HepG2 (cell line): ENCODE data around the gene MEIS1. TPM values are rescaled to one million over a fixed set of nuclear protein-coding genes. Genes with fewer than 3 reads are reported as not detected.

Source experiments
- ATAC-seq: fragments of 200-7000 bp; cut with Tn5 transposase; 3 replicates; pipeline ENCODE4 v1.9.1; 2020; ENCODE audit warnings: mild to moderate bottlenecking, moderate library complexity
- BruUV-seq: library from RNA; stranded (reverse); fragments of 400-500 nt; replicated peaks from 2 replicates; lab custom pipeline; 2021; lab: Mats Ljungman, UMichigan
- CTCF ChIA-PET: fragments of 300-600 bp; formaldehyde crosslinking; extraction: SDS; loops from one replicate; lab custom pipeline; 2021; ENCODE audit warnings: low total read pairs, inconsistent platforms, low intra/inter-chr PET ratio; lab: Yijun Ruan, JAX
- POLR2A ChIA-PET: fragments of 350-600 bp; sonication (Branson Sonifier 250); formaldehyde crosslinking; loops from one replicate; lab custom pipeline; 2020; ENCODE audit warnings: antibody characterized with exemption, inconsistent platforms; lab: Yijun Ruan, JAX
- DNase-seq: peaks from one replicate; pipeline ENCODE4 v3.0.0-alpha.2; 2015; ENCODE audit warnings: low spot score
- FAIRE-seq: peaks from 3 replicates; lab custom pipeline; 2011; peaks lifted over from hg19 to GRCh38; lab: Jason Lieb, UNC
- H2AFZ ChIP-seq: one replicate; pipeline ENCODE4 v1.6.1; 2011; ENCODE audit warnings: low read length, inconsistent platforms
- H3K27ac ChIP-seq: fragments of 300-600 bp; 3 replicates; pipeline ENCODE4 v1.8.0; 2011; ENCODE audit warnings: mixed run types, mild to moderate bottlenecking, mixed read lengths, low read length, inconsistent platforms; ENCODE audit not compliant: insufficient read depth; ENCODE audit errors: extremely low read length
- H3K27me3 ChIP-seq, 2 experiments: fragments of 200-600 bp in 1 of 2; 2 replicates in 1 of 2; 3 replicates in 1 of 2; pipeline versions ENCODE4 v1.6.0 to v1.8.0; 2011; ENCODE audit warnings: low read length in 2 of 2, mild to moderate bottlenecking in 2 of 2, moderate library complexity in 2 of 2, inconsistent platforms in 1 of 2; ENCODE audit not compliant: insufficient read depth in 2 of 2, control insufficient read depth in 1 of 2
- H3K36me3 ChIP-seq, 2 experiments: fragments of 200-600 bp in 1 of 2; replicated peaks in 1 of 2; 2 replicates in 1 of 2; 3 replicates in 1 of 2; pipeline versions ENCODE4 v1.5.1 to v1.8.0; 2011; ENCODE audit warnings: low read length in 2 of 2, inconsistent platforms in 1 of 2; ENCODE audit not compliant: insufficient read depth in 2 of 2, control insufficient read depth in 1 of 2
- H3K4me1 ChIP-seq: 2 replicates; pipeline ENCODE4 v1.5.1; 2012; ENCODE audit warnings: low read length, inconsistent platforms; ENCODE audit not compliant: insufficient read depth
- H3K4me2 ChIP-seq: 2 replicates; pipeline ENCODE4 v1.6.0; 2011; ENCODE audit warnings: low read depth, low read length, inconsistent platforms
- H3K4me3 ChIP-seq, 3 experiments: fragments of 200-600 bp in 1 of 3; sonication (generic), shearing (Covaris generic) in 1 of 3; replicated peaks in 1 of 3; 2 replicates each; pipeline ENCODE4 v1.5.1; 2011 to 2016; ENCODE audit warnings: low read length in 3 of 3, inconsistent platforms in 2 of 3, low read depth in 2 of 3, mild to moderate bottlenecking in 2 of 3, control low read depth in 1 of 3, mixed read lengths in 1 of 3; ENCODE audit not compliant: insufficient read depth in 1 of 3
- H3K79me2 ChIP-seq: one replicate; pipeline ENCODE4 v1.6.1; 2011; ENCODE audit warnings: low read length, inconsistent platforms; ENCODE audit not compliant: insufficient read depth
- H3K9ac ChIP-seq: 2 replicates; pipeline ENCODE4 v1.6.0; 2011; ENCODE audit warnings: mild to moderate bottlenecking, low read depth, low read length, inconsistent platforms; ENCODE audit not compliant: insufficient read depth
- H3K9me3 ChIP-seq: 2 replicates; pipeline ENCODE4 v1.5.1; 2012; ENCODE audit warnings: mild to moderate bottlenecking, low read length
- H4K20me1 ChIP-seq: 2 replicates; pipeline ENCODE4 v1.6.0; 2011; ENCODE audit warnings: inconsistent platforms, mild to moderate bottlenecking, low read length, moderate library complexity; ENCODE audit not compliant: insufficient read depth
- FOXA1 ChIP-seq, 2 experiments: fragments of 450-650 bp in 1 of 2; sonication (generic) in 1 of 2; formaldehyde crosslinking in 1 of 2; IDR thresholded peaks; 2 replicates each; pipeline versions ENCODE4 v1.4.0 to v1.6.1; 2016 to 2020; ENCODE audit warnings: missing genetic modification reagents in 1 of 2
- FOXC1 ChIP-seq: sonication (generic); formaldehyde crosslinking; IDR thresholded peaks from 2 replicates; pipeline ENCODE4 v1.8.0; 2022; ENCODE audit warnings: mild to moderate bottlenecking, missing genetic modification reagents, borderline replicate concordance
- GABPA ChIP-seq, 2 experiments: IDR thresholded peaks; 2 replicates each; pipeline ENCODE4 v1.6.1; 2011 to 2016; ENCODE audit warnings: low read depth in 2 of 2, low read length in 1 of 2, missing biosample characterization in 1 of 2, missing genetic modification characterization in 1 of 2
- HMGXB3 ChIP-seq: sonication (generic); formaldehyde crosslinking; IDR thresholded peaks from 2 replicates; pipeline ENCODE4 v1.4.0; 2020; ENCODE audit warnings: missing genetic modification reagents, borderline replicate concordance
- PBX3 ChIP-seq: sonication (generic); formaldehyde crosslinking; IDR thresholded peaks from 2 replicates; pipeline ENCODE4 v1.8.1; 2023; ENCODE audit warnings: missing genetic modification reagents, inconsistent platforms, borderline replicate concordance
- POGZ ChIP-seq: sonication (generic); formaldehyde crosslinking; IDR thresholded peaks from 2 replicates; pipeline ENCODE4 v1.4.0; 2020; ENCODE audit warnings: mild to moderate bottlenecking, missing genetic modification reagents
- SETDB1 ChIP-seq: sonication (generic); formaldehyde crosslinking; IDR thresholded peaks from 2 replicates; pipeline ENCODE4 v1.5.1; 2020; ENCODE audit warnings: missing genetic modification reagents, mild to moderate bottlenecking, borderline replicate concordance
- SMARCE1 ChIP-seq: fragments of 450-650 bp; IDR thresholded peaks from 2 replicates; pipeline ENCODE4 v1.6.1; 2017; ENCODE audit warnings: borderline replicate concordance
- ZBTB3 ChIP-seq: sonication (generic); formaldehyde crosslinking; IDR thresholded peaks from 2 replicates; pipeline ENCODE4 v1.4.0; 2020; ENCODE audit warnings: low read depth, mild to moderate bottlenecking, moderate library complexity, missing genetic modification reagents, borderline replicate concordance
- ZNF101 ChIP-seq: sonication (generic); formaldehyde crosslinking; IDR thresholded peaks from 2 replicates; pipeline ENCODE4 v1.4.0; 2020; ENCODE audit warnings: mild to moderate bottlenecking, low read depth, missing genetic modification reagents, borderline replicate concordance
- ZNF205 ChIP-seq: IDR thresholded peaks from 2 replicates; pipeline ENCODE4 v1.6.1; 2018; ENCODE audit warnings: missing biosample characterization, missing genetic modification reagents
- ZNF225 ChIP-seq: sonication (generic); formaldehyde crosslinking; IDR thresholded peaks from 2 replicates; pipeline ENCODE4 v1.4.0; 2020; ENCODE audit warnings: mild to moderate bottlenecking, missing genetic modification reagents
- ZNF839 ChIP-seq: sonication (generic); formaldehyde crosslinking; IDR thresholded peaks from 2 replicates; pipeline ENCODE4 v1.4.0; 2020; ENCODE audit warnings: missing genetic modification reagents, mild to moderate bottlenecking, borderline replicate concordance
- WGBS: methylation state at CpG from one replicate; pipeline ENCODE4 v1.1.6; 2017; ENCODE audit warnings: low lambda C conversion rate; 5-methylcytosine and 5-hydroxymethylcytosine counted together
- in situ Hi-C: cut with HindIII; loops from 2 replicates; pipeline ENCODE4 v1.10.0; 2017; ENCODE audit warnings: low pct_unique_long_range_greater_than_20kb; ENCODE audit not compliant: extremely low pct_ligation_motif_present
- intact Hi-C: fragments of 100-400 bp; cut with micrococcal nuclease; formaldehyde crosslinking; loops from one replicate; pipeline ENCODE4 v1.10.0; 2022; ENCODE audit not compliant: unreplicated experiment
- polyA plus RNA-seq, 8 experiments: library from polyadenylated mRNA; depleted of rRNA in 3 of 8; stranded (reverse) in 7 of 8; unstranded in 1 of 8; fragments of >200 nt; fragmentation: Illumina TruSeq in 4 of 8; extraction: Trizol in 4 of 8; gene quantifications; 2 replicates each; pipeline versions ENCODE4 v1.2.1 to v1.2.3, GENCODE V29; 2011 to 2016; ENCODE audit warnings: low read depth in 4 of 8, missing spikeins in 1 of 8, mixed read lengths in 1 of 8; ENCODE audit not compliant: insufficient read depth in 1 of 8
- total RNA-seq, 5 experiments: library from RNA; depleted of rRNA; stranded (reverse); fragments of >200 nt; fragmentation: Illumina TruSeq; extraction: Trizol; gene quantifications; 2 replicates each; pipeline ENCODE4 v1.2.3, GENCODE V29; 2016; ENCODE audit warnings: low read depth in 1 of 5
- TF ChIP-seq, protein P1 (sequence below): sonication (generic); formaldehyde crosslinking; IDR thresholded peaks from 2 replicates; pipeline ENCODE4 v1.4.0; 2020; ENCODE audit warnings: missing genetic modification reagents

The MEIS1 gene
- total and polyA plus RNA-seq, 2 of the 13 experiments (the other 11 are each of a cell fraction or from before 2014, with no cell fraction given): 3.8 to 6.0 TPM

DNA sequence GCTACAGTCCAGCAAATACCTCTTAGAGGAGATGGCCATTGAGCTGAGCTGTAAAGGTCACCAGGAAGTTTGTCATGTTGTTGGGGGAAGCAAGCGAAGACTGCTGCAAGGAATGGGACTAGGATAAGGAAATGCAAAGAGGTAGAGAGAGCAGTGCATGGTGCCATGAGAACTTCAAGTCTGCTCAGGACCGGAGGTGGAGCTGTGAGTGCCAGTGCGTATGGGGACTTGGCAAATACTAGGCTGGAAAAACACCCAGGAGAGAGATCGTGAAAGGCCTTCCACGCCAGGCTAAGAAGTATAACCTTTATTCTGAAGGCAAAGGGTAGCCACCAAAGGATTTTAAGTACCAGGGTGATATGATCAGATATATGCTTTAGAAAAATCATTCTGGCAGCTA is 71.3 kb downstream of the MEIS1 start (continued):
- TF ChIP-seq HMGXB3: no peak
- no peak for TF ChIP-seq POGZ
- TF ChIP-seq, all 625 proteins: peak for 0

GRCh38 chr2:66507673-66508201 is 72.8 kb downstream of the MEIS1 start:
- intact Hi-C loops: no loop called here
- ATAC-seq: peak; percentile 65
- 70% methylated on average over 13 of the region's 13 CpGs for WGBS
- TF ChIP-seq ZNF225 (CRISPR knock-in tag): no peak
- no peak for TF ChIP-seq ZNF839
- TF ChIP-seq, protein P1, sequence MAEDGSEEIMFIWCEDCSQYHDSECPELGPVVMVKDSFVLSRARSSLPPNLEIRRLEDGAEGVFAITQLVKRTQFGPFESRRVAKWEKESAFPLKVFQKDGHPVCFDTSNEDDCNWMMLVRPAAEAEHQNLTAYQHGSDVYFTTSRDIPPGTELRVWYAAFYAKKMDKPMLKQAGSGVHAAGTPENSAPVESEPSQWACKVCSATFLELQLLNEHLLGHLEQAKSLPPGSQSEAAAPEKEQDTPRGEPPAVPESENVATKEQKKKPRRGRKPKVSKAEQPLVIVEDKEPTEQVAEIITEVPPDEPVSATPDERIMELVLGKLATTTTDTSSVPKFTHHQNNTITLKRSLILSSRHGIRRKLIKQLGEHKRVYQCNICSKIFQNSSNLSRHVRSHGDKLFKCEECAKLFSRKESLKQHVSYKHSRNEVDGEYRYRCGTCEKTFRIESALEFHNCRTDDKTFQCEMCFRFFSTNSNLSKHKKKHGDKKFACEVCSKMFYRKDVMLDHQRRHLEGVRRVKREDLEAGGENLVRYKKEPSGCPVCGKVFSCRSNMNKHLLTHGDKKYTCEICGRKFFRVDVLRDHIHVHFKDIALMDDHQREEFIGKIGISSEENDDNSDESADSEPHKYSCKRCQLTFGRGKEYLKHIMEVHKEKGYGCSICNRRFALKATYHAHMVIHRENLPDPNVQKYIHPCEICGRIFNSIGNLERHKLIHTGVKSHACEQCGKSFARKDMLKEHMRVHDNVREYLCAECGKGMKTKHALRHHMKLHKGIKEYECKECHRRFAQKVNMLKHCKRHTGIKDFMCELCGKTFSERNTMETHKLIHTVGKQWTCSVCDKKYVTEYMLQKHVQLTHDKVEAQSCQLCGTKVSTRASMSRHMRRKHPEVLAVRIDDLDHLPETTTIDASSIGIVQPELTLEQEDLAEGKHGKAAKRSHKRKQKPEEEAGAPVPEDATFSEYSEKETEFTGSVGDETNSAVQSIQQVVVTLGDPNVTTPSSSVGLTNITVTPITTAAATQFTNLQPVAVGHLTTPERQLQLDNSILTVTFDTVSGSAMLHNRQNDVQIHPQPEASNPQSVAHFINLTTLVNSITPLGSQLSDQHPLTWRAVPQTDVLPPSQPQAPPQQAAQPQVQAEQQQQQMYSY: no peak
- no peak for TF ChIP-seq FOXC1
- no peak for TF ChIP-seq SMARCE1
- no peak for TF ChIP-seq FOXA1 (IDR thresholded peaks at IDR 0.05)
- no peak for TF ChIP-seq FOXA1 (CRISPR knock-in tag; IDR thresholded peaks at IDR 0.05)
- no peak for TF ChIP-seq GABPA (IDR thresholded peaks at IDR 0.05; ENCODE audit: low read depth, low read length)
- TF ChIP-seq GABPA (CRISPR knock-in tag; IDR thresholded peaks at IDR 0.05; ENCODE audit: low read depth): no peak
- TF ChIP-seq ZBTB3 (CRISPR knock-in tag): no peak
- no peak for TF ChIP-seq PBX3 (CRISPR knock-in tag)
- TF ChIP-seq SETDB1 (CRISPR knock-in tag): no peak
- TF ChIP-seq ZNF205: no peak
- TF ChIP-seq ZNF101 (CRISPR knock-in tag): no peak

More at GRCh38 chr2:66507673-66508201, 72.8 kb downstream of the MEIS1 start:
- Histone ChIP-seq H3K4me1 (no peaks in the 10 kb centered on the region), H3K4me2 (no peak overlapping the region), H3K79me2 (no peaks in the 10 kb centered on the region), H2AFZ (no peak overlapping the region), H4K20me1 (no peaks in the 10 kb centered on the region), H3K4me3 (no peak overlapping the region), H3K36me3 (no peaks in the 10 kb centered on the region), H3K27ac (no peak overlapping the region), H3K9me3 (no peaks in the 10 kb centered on the region), H3K9ac (no peak overlapping the region), H3K27me3 (no peaks in the 10 kb centered on the region)
- FAIRE-seq (no peak), DNase-seq (no peak)
- BruUV-seq: no TSS peak
- CTCF ChIA-PET: no interaction called here
- in situ Hi-C loops: no loop called here
- POLR2A ChIA-PET: no interaction called here
